Renal cortical epithelial cell (primary cell): ENCODE results near the gene CEP131. TPM values are rescaled to one million over a fixed set of nuclear protein-coding genes. Genes with fewer than 3 reads are reported as not detected.
A peak's percentile ranks its signal among the peaks of the same experiment; 100 is the strongest.

Experiments
- DNase-seq: peaks from one replicate; pipeline ENCODE4 v3.0.0-alpha.2; 2011; ENCODE audit warnings: low read depth
- total RNA-seq: library from RNA; depleted of rRNA; stranded (reverse); fragments of >200 nt; gene quantifications from 2 replicates; pipeline ENCODE4 v1.2.3, GENCODE V29; 2014

Gene CEP131
- total RNA-seq = 9.6 and 10.7 TPM in 2 replicates

DNA sequence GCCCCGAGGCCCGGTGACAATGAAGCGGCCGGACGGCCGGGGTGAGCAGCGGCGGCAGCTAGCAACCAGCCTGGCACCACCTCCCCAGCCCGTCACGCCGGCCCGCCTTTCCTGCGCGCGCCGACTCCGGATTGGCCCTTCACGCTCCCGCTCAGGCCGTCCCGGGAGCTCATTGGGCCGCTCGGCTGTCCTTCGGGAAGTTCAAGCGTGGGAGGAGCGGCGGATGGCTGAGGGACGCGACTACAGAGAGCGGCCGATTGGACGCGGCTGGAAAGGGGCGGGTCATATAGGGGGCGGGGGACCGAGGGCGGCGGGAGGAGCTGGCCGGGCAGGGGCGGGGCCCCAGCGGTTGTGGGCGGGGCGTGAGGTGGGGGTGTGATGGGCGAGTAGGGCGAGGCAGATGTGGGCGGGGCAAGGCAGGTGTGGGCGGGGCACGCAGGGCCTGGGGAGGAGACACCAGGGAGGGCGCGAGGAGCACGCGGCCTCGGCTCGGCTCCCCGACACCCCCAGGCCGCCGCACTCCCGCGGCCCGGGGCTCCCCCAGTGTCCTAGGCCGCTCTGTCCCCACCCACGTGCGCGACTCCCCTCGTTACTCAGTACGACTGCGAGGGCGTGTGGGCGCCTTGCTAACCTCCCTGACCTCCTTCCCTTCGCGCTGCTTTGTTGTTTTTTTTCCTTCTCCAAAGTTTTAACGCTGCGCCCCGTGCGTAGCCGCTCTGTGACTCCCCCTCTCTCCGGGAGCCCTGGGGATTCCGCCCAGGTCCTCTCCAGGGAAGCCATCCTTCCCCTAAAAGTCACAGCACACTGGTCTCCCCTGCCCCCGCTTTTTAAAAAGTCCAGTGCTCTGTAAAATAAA lies at the start of gene CEP131:
CEP131 (minus strand) TSS at position 60 of the 856 bp plus-strand sequence. CDS start 2,909 bp downstream, outside the sequence.
- peak; percentile 89 for DNase-seq

DNA sequence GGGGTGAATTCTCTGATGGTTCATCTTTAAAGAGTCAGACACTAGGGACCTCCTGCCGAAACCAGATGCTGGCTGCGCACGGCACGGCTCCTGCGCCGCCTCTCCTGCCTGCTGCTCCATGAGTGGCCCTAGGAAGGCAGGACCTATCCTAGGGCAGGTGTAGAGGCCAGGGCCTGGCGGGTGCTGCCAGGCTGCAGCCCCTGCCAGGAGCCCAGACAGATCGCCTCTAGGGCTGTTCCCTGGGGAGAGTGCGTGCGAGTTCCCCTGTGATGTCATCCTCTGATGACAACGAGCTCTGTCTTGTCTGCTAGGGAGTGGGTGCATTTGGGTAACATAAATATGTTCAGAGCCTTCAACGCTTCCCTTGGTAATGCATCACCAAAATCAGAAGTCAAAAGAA lies 48.5 kb upstream of the CEP131 start:
- no peak for DNase-seq

- no peak for DNase-seq
These were observed 47.5 kb upstream of the CEP131 start for GRCh38 chr17:81270279-81270678.

- DNase-seq = no peak
These were observed 44.8 kb upstream of the CEP131 start for GRCh38 chr17:81267390-81268067.

- DNase-seq = no peak
These were observed 42.8 kb upstream of the CEP131 start for GRCh38 chr17:81265576-81265975.

DNA sequence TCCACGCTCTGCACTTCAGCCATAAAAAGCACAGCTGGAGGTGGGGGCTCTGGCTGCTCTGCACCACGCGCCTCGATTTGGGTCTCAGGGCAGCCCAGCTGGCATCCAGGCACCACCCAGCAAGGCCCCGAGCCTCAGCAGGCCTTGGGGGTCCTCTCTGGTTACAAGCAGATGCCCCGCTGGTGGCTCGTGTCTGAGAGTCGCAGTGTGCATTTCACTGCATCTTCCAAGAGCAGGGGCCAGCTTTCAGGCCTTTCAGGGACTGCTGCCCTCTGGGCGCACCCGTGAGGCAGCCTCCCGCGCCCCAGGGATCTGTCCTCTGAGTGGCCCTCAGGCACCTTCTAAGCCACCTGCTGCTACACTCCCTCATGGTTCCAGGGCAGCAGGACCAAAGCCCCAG lies 41.9 kb upstream of the CEP131 start:
- DNase-seq = no peak

DNA sequence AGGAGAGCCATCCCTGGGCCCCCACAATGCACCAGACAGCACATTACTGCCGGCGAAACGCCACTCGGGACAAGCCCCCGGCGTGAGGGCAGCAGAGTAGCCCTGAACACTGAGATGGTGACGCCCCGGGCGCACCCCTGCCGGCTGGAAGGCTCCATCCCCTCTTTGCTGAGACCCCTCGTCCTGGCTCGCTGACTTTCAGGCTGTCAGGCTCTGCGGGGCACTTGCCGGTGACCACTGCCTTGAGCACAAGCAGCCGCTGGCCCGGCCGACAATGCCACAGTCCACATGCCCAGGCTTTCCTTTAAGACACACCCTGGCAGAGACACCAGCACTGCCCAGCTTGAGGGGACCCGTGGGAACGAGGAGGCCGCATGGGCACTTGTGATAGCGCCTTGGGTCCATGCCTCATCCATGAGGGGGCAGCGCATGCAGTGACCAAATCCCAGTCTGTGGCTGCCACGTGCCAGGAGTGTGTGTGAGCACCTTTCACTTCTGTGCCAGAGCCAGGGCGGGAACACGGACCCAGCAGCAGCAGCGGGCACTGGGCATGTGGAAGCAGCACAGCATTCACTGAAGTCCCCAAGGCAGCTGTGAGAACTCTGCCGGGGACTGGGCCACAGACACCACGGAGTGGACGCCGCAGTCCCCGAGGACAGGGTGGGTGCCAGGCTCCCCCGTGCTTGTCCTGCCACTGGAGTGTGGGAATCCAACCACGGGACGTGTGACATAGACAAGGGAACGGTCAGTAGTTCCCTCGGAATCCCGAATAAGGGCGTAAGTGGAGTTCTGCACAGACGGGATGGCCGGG lies 40.8 kb upstream of the CEP131 start:
- DNase-seq = no peak

DNA sequence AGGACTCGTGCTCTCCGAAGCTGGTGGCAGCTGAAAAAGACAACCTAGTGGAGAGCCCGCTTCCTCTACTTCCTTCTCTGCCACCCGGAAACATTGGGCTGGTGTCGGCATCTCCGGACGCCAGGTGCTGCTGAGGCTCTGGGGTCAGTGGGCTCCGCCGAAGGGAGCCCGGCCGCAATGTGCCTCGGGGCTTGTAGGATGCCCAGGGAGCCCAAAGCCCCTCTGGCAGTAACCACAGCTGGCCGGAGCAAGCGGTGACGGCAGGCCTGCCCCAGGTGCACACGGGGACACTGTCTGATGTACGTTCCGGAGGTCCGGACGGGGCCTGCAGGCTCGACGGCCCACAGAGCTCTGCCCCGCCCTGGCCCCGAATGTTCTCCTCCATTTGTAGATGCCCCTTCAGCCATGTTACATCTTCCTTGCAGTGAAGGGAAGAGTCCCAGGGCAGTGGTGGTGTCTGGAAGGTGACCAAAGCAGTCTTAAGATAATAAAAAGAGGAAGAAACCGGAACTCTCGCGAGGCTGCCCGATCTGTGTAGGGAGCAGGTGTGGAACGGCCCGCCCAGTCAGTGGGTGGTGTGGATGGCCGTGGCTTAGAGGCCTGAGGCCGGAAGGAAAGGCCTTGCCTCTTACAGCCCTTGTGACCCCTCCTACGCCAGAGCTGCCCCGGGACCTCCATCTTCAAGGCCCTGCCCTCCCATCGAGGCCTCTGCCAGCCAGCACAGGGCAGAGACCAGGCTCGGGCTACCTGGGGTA lies 39.0 kb upstream of the CEP131 start:
- DNase-seq = no peak

DNA sequence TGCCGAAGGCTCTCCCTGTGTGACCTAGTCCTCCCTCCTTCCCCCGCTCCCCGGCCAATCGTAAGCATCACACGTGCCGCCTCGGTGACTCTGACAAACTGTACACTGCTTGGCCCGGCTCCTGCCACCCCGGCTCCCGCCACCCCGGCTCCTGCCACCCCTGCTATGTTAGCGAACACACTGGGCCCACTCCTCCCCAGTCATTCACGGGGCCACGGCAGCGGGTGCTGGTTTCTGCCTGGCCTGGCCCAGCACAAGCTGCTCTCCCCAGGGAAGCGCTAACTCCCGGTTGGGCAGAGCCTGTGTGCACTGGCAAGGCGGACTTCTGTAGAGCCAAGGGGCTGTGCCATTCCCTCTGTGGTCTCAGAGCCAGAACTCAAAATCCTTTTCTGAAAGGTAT lies 38.3 kb upstream of the CEP131 start:
- no peak for DNase-seq

DNA sequence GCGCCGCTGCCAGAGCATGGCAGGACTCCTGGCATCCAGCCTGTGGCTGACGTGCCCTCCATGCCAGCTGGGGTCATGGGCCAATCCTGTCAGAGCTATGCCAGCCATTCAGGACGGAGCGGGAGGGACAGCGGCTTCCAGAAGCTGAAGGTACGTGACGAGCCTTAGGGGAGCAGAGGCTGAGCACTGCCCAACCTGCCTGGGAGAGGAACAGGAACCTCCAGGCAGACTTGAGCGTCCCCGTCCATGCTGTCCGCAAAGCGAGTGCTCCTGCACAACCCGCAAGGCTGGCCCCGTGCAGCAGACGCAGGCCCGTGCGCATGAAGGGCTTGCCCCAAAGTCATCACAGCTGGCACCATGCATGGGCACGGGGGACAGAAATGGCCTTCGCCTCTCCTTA lies 37.9 kb upstream of the CEP131 start:
- no peak for DNase-seq

DNA sequence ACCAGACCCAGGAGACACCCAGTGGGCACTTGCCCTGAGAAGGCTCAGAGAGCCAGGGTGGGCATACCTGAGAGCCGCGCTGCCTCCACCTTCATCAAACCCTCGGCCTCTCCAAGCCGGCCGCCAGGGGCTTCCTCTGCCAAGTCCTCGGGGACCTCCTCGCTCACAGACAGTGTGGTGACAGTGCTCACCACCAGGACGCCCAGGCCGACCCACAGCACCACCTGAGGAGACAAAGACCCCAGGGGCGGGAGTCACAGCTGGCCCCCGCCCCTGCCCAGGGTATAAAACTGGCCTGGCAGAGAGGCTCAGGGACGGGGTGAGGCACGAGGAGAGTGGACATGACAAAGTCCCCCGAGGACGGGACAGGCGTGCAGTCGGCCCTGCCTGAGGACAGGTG lies 37.4 kb upstream of the CEP131 start:
- DNase-seq = no peak

DNA sequence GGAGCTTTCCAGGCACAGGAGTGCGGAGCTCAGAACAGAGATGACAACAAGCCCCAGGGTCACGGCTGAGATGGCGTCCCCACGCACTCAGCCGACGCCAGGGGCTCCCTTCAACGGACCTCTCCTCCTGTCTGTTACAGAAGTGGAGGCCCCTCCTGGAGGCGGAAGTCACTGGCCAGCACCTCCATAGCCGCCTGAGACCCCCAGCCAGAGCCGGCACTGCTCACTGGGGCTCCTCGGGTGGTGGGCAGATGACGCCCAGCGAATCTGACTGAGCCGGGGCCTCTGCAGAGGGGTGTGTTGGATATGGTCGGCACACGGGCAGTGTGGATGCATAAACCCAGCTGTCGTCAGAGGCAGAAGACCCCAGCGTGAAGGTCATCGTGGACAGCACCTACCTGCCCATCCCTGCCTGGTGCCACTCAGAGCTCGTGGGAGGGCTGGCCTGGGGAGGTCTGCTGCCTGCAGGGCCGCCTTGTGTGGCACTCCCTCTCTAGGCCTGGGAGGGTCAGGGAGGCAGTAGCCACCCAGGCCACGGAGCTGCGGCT lies 36.4 kb upstream of the CEP131 start:
- no peak for DNase-seq

DNA sequence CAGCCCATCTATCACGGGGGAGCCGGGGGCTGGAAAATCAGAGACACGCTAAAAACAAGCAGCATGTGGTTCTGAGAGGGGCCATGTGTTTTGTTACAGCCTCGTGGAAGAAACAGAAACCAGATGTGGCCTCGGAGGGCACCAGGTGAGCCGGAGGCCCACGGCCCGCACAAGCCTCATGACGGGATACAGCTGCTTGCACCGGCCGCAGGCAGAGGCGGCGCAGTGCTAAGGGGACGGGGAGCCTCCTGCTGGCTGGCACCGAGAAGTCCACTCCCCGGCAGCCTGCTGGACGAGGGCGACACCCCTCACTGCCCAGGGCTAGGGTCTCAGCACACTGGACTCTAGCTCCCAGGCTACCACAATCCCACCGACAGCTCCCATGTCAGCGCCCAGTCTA lies 35.5 kb upstream of the CEP131 start:
- no peak for DNase-seq

DNA sequence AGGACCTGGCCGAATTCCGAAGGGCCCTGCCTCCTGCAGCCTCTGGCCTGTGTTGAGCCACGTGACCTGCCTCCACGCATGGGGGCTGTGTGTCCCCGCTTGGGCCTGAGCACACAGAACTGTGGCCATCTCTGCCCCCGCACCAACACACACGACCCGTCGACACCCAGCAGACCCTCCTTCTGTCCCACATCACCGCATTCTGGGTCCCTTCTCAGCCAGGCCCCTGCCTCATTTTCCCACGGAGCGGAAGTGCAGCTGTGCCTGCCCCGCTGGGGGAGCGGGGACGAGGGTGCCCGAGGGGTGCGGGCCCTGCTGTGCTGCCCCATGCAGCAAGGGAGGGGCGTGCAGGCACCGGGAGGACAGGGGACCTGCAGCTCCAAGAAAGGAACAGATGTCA lies 34.8 kb upstream of the CEP131 start:
- no peak for DNase-seq

- peak; percentile 62 for DNase-seq
These were observed 33.9 kb upstream of the CEP131 start for GRCh38 chr17:81256616-81257015.

DNA sequence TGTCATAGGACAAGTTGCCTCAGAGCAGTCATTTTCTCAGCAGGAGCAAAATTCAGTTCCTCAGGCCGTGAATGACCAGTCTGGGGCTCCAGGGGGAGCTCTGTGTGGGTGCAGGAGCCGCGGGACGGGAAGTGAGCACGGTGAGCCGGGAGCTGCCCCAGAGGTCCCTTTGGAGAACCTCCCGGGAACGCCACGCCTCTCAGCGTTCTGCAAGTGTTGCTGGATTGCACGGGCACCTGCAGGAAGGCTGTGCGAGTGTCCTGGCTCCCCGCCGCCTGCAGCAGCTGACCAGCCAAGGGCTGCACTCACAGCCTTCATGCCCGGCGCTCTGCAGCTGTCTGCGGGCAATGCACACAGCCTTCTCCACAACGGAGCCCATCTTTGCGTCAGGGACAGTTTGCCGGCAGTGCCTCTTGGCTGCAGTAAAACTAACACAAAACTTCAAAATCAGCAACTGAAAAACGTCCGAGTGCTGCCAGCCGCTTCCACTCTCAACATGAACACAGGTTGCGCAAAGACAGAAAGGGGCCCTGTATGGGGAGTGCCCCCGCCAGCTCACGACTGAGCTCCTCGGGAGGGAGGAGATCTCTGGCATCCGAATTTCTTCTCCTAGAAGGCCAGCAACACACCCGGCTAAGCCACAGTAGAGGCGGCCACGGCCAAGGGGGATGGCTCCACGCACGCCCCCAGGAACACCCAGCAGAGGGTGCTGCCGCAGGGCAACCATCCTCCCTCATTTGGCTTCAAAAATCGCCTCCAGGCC lies 32.4 kb upstream of the CEP131 start:
- peak; percentile 76 for DNase-seq

- no peak for DNase-seq
These were observed 30.8 kb upstream of the CEP131 start for GRCh38 chr17:81253358-81254131.

DNA sequence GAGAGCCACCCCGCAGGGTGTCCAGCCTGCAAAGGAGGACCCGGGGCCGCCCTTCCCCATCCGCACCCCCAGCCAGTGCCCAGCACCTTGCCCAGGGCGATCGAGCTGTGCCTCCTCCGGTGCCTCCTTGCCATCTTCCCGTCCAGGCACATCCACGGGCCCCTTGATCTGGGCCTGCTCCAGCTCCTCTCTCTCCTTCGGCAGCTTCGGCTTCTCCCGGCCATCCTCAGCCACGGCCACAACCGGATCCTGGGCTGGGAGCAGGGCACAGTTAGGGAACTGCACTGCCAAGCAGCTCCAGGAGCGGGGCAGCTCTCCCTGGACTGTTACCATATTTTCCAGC lies 30.2 kb upstream of the CEP131 start:
- no peak for DNase-seq

DNA sequence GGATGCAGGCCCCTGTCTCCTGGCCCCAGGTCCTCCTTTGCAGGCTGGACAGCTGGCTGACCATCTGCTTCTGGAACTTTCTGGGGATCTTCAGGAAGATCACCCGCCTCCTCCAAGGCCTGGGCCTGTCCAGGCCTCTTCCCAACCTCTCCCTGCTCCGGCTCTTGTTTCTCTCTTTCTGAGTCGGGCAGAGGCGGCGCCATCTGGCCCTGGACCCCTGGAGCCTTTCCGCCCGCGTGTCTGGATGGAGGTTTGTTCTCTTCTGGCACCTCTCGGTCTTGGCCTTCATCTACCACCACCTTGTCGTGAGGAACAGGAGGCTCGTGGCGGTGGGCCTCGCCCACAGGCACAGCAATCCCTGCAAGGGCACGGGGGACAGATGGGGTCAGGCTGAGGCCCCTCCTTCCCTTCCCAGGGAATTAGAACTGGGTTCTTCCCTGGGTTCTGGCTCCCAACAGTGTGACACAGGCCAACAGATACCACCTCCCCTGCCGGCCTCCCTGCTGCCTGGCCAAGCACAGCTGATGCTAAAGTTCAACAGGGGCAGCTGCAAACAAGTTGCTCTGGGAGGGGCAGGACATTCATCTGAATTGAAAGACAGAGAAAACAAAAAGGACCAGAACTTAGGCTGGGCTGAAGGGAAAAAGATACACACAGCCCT lies 29.7 kb upstream of the CEP131 start:
- no peak for DNase-seq
